GM12878 (cell line): Measurements from ENCODE around the gene MCOLN2. TPM values are rescaled to one million over a fixed set of nuclear protein-coding genes. Genes with fewer than 3 reads are reported as not detected.
A peak's percentile ranks its signal among the peaks of the same experiment; 100 is the strongest.

Experiments used
- EP300 ChIP-seq, 2 experiments: fragments of 150-350 bp in 1 of 2; IDR thresholded peaks; 2 replicates each; pipeline ENCODE4 v1.6.1; 2011 to 2012; ENCODE audit warnings: low read depth in 2 of 2, low read length in 2 of 2, borderline replicate concordance in 1 of 2, improper control_type of control experiment in 1 of 2, inconsistent platforms in 1 of 2; ENCODE audit not compliant: control insufficient read depth in 1 of 2
- GABPA ChIP-seq: IDR thresholded peaks from 2 replicates; pipeline ENCODE4 v1.6.1; 2014; ENCODE audit warnings: antibody characterized with exemption, low read depth, mild to moderate bottlenecking, inconsistent platforms
- GATAD2B ChIP-seq: fragments of 450-650 bp; conservative IDR thresholded peaks from 2 replicates; pipeline ENCODE4 v1.6.1; 2017; ENCODE audit warnings: low read depth, mild to moderate bottlenecking, moderate library complexity
- KLF5 ChIP-seq: fragments of 450-650 bp; IDR thresholded peaks from 2 replicates; pipeline ENCODE4 v1.6.1; 2014; ENCODE audit warnings: mild to moderate bottlenecking; ENCODE audit not compliant: partially characterized antibody
- MXI1 ChIP-seq: fragments of 150-350 bp; IDR thresholded peaks from 2 replicates; pipeline ENCODE4 v1.6.1; 2011; ENCODE audit warnings: low read depth, mild to moderate bottlenecking, inconsistent platforms, low read length, improper control_type of control experiment
- NFIC ChIP-seq: IDR thresholded peaks from 2 replicates; pipeline ENCODE4 v1.6.1; 2012; ENCODE audit warnings: low read depth, mild to moderate bottlenecking, inconsistent platforms, low read length, moderate library complexity
- POLR2A ChIP-seq: IDR thresholded peaks from 2 replicates; pipeline ENCODE4 v1.6.1; 2011; ENCODE audit warnings: low read depth, mild to moderate bottlenecking, low read length
- RAD51 ChIP-seq: fragments of 450-650 bp; IDR thresholded peaks from 2 replicates; pipeline ENCODE4 v1.6.1; 2016; ENCODE audit warnings: moderate library complexity, mild to moderate bottlenecking, inconsistent platforms
- RFX5 ChIP-seq: IDR thresholded peaks from 2 replicates; pipeline ENCODE4 v1.6.1; 2011; ENCODE audit warnings: low read depth, low read length, improper control_type of control experiment
- SIX5 ChIP-seq: IDR thresholded peaks from 2 replicates; pipeline ENCODE4 v1.6.1; 2011; ENCODE audit warnings: mild to moderate bottlenecking, low read depth, low read length, moderate library complexity; ENCODE audit not compliant: severe bottlenecking
- SMC3 ChIP-seq: IDR thresholded peaks from 2 replicates; pipeline ENCODE4 v1.6.1; 2011; ENCODE audit warnings: low read length, improper control_type of control experiment, borderline replicate concordance
- YBX1 ChIP-seq: fragments of 450-650 bp; IDR thresholded peaks from 2 replicates; pipeline ENCODE4 v1.6.1; 2016; ENCODE audit warnings: antibody characterized with exemption
- ZBTB33 ChIP-seq: fragments of 450-650 bp; IDR thresholded peaks from 2 replicates; pipeline ENCODE4 v1.6.1; 2017; ENCODE audit warnings: mild to moderate bottlenecking
- polyA plus RNA-seq, 11 experiments: library from polyadenylated mRNA; depleted of rRNA in 4 of 11; unstranded in 6 of 11; stranded (reverse) in 5 of 11; fragments of >200 nt; fragmentation: Nextera tagmentation in 4 of 11; fragmentation: Illumina TruSeq in 1 of 11; extraction: Ambion mirVana in 4 of 11; extraction: Trizol in 1 of 11; gene quantifications; 1 replicate in 1 of 11; 2 replicates in 10 of 11; pipeline versions ENCODE4 v1.2.1 to v1.2.3, GENCODE V29; 2011 to 2016; ENCODE audit warnings: inconsistent platforms in 2 of 11, missing spikeins in 2 of 11, low read depth in 1 of 11
- total RNA-seq, 4 experiments: library from RNA; depleted of rRNA in 3 of 4; stranded (reverse); fragments of >200 nt in 3 of 4; fragmentation: Illumina TruSeq in 1 of 4; extraction: Trizol in 1 of 4; gene quantifications; 2 replicates each; pipeline versions ENCODE4 v1.2.1 to v1.2.3, GENCODE V29; 2013 to 2021
- TF ChIP-seq, protein P1 (sequence below): fragments of 450-650 bp; IDR thresholded peaks from 2 replicates; pipeline ENCODE4 v1.6.1; 2016; ENCODE audit warnings: mild to moderate bottlenecking, moderate library complexity, borderline replicate concordance
- TF ChIP-seq, protein P2 (sequence below): fragments of 450-650 bp; IDR thresholded peaks from 2 replicates; pipeline ENCODE4 v1.6.1; 2017; ENCODE audit warnings: mild to moderate bottlenecking, moderate library complexity
- TF ChIP-seq, protein P3 (sequence below): IDR thresholded peaks from 2 replicates; pipeline ENCODE4 v1.6.1; 2011; ENCODE audit warnings: borderline replicate concordance, low read depth, mild to moderate bottlenecking, moderate library complexity, mixed read lengths, low read length; ENCODE audit not compliant: insufficient read depth; ENCODE audit errors: extremely low read length
- TF ChIP-seq, protein P4 (sequence below): IDR thresholded peaks from 2 replicates; pipeline ENCODE4 v1.6.1; 2012; ENCODE audit warnings: low read depth, low read length, improper control_type of control experiment

The MCOLN2 gene
- total and polyA plus RNA-seq, 10 of the 15 experiments (the other 5 are each of a cell fraction or from before 2014, with no cell fraction given): 25.9 to 233 (median 109) TPM

GRCh38 chr1:84959294-84959693 is 37.6 kb downstream of the MCOLN2 start (continued):
- TF ChIP-seq, protein P1, sequence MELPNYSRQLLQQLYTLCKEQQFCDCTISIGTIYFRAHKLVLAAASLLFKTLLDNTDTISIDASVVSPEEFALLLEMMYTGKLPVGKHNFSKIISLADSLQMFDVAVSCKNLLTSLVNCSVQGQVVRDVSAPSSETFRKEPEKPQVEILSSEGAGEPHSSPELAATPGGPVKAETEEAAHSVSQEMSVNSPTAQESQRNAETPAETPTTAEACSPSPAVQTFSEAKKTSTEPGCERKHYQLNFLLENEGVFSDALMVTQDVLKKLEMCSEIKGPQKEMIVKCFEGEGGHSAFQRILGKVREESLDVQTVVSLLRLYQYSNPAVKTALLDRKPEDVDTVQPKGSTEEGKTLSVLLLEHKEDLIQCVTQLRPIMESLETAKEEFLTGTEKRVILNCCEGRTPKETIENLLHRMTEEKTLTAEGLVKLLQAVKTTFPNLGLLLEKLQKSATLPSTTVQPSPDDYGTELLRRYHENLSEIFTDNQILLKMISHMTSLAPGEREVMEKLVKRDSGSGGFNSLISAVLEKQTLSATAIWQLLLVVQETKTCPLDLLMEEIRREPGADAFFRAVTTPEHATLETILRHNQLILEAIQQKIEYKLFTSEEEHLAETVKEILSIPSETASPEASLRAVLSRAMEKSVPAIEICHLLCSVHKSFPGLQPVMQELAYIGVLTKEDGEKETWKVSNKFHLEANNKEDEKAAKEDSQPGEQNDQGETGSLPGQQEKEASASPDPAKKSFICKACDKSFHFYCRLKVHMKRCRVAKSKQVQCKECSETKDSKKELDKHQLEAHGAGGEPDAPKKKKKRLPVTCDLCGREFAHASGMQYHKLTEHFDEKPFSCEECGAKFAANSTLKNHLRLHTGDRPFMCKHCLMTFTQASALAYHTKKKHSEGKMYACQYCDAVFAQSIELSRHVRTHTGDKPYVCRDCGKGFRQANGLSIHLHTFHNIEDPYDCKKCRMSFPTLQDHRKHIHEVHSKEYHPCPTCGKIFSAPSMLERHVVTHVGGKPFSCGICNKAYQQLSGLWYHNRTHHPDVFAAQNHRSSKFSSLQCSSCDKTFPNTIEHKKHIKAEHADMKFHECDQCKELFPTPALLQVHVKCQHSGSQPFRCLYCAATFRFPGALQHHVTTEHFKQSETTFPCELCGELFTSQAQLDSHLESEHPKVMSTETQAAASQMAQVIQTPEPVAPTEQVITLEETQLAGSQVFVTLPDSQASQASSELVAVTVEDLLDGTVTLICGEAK: no peak
- TF ChIP-seq, protein P2, sequence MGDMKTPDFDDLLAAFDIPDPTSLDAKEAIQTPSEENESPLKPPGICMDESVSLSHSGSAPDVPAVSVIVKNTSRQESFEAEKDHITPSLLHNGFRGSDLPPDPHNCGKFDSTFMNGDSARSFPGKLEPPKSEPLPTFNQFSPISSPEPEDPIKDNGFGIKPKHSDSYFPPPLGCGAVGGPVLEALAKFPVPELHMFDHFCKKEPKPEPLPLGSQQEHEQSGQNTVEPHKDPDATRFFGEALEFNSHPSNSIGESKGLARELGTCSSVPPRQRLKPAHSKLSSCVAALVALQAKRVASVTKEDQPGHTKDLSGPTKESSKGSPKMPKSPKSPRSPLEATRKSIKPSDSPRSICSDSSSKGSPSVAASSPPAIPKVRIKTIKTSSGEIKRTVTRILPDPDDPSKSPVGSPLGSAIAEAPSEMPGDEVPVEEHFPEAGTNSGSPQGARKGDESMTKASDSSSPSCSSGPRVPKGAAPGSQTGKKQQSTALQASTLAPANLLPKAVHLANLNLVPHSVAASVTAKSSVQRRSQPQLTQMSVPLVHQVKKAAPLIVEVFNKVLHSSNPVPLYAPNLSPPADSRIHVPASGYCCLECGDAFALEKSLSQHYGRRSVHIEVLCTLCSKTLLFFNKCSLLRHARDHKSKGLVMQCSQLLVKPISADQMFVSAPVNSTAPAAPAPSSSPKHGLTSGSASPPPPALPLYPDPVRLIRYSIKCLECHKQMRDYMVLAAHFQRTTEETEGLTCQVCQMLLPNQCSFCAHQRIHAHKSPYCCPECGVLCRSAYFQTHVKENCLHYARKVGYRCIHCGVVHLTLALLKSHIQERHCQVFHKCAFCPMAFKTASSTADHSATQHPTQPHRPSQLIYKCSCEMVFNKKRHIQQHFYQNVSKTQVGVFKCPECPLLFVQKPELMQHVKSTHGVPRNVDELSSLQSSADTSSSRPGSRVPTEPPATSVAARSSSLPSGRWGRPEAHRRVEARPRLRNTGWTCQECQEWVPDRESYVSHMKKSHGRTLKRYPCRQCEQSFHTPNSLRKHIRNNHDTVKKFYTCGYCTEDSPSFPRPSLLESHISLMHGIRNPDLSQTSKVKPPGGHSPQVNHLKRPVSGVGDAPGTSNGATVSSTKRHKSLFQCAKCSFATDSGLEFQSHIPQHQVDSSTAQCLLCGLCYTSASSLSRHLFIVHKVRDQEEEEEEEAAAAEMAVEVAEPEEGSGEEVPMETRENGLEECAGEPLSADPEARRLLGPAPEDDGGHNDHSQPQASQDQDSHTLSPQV: no peak; the same call in 1 of the 2 replicates
- TF ChIP-seq ZBTB33: no peak
- peak; percentile 85 to 91 for TF ChIP-seq EP300 (IDR thresholded peaks at IDR 0.05; ENCODE audit: borderline replicate concordance in 1 of 2, control insufficient read depth in 1 of 2, low read depth in 2 of 2, low read length in 2 of 2)
- TF ChIP-seq RAD51: peak; percentile 53
- no peak for TF ChIP-seq GATAD2B
- no peak for TF ChIP-seq YBX1
- TF ChIP-seq GABPA: no peak
- TF ChIP-seq POLR2A: 0 out of 2 replicates have a peak, but pooled peaks have one; percentile 33
- TF ChIP-seq MXI1: peak; percentile 45; the same call in 1 of the 2 replicates
- TF ChIP-seq KLF5: peak; percentile 57
- TF ChIP-seq SMC3: peak; percentile 19; the same call in 1 of the 2 replicates
- TF ChIP-seq, protein P3, sequence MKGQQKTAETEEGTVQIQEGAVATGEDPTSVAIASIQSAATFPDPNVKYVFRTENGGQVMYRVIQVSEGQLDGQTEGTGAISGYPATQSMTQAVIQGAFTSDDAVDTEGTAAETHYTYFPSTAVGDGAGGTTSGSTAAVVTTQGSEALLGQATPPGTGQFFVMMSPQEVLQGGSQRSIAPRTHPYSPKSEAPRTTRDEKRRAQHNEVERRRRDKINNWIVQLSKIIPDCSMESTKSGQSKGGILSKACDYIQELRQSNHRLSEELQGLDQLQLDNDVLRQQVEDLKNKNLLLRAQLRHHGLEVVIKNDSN: no peak
- TF ChIP-seq SIX5: no peak
- TF ChIP-seq, protein P4, sequence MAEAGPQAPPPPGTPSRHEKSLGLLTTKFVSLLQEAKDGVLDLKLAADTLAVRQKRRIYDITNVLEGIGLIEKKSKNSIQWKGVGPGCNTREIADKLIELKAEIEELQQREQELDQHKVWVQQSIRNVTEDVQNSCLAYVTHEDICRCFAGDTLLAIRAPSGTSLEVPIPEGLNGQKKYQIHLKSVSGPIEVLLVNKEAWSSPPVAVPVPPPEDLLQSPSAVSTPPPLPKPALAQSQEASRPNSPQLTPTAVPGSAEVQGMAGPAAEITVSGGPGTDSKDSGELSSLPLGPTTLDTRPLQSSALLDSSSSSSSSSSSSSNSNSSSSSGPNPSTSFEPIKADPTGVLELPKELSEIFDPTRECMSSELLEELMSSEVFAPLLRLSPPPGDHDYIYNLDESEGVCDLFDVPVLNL: no peak
- TF ChIP-seq RFX5: no peak
- peak; percentile 72; the same call in 1 of the 2 replicates for TF ChIP-seq NFIC
